ENCODE results near the gene IFNAR2.

DNA sequence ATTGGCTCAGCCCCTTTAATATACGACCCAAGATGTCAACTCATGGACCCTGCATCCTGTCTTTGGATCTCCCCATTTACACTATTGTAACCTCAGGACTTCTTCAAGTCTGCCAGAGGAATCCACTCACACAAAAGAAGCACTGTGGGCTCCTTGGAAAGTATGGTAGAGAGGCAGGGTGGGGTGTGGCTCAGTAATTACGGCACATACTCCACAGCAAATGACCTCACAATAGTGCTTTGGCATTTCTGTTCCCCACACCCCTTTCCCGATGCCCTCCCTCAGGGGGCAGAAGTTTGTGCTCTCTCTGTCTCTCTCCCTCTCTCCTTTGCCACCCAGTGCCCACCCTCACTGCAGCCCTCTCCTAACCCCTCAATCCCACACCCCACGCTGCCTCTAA, 27.8 kb upstream of the IFNAR2 start:
- TF ChIP-seq, protein P1, sequence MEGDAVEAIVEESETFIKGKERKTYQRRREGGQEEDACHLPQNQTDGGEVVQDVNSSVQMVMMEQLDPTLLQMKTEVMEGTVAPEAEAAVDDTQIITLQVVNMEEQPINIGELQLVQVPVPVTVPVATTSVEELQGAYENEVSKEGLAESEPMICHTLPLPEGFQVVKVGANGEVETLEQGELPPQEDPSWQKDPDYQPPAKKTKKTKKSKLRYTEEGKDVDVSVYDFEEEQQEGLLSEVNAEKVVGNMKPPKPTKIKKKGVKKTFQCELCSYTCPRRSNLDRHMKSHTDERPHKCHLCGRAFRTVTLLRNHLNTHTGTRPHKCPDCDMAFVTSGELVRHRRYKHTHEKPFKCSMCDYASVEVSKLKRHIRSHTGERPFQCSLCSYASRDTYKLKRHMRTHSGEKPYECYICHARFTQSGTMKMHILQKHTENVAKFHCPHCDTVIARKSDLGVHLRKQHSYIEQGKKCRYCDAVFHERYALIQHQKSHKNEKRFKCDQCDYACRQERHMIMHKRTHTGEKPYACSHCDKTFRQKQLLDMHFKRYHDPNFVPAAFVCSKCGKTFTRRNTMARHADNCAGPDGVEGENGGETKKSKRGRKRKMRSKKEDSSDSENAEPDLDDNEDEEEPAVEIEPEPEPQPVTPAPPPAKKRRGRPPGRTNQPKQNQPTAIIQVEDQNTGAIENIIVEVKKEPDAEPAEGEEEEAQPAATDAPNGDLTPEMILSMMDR (IDR thresholded peaks at IDR 0.05), result no peak
- TF ChIP-seq POLR2AphosphoS5 (IDR thresholded peaks at IDR 0.05), result no peak

Measured in breast epithelium (tissue), 3 donors.